Stimulated activated CD8-positive, alpha-beta memory T cell treated with anti-CD3 and anti-CD28 coated beads, Interleukin-4, amount 100 ng/mL, for 1 hour (primary cell): ENCODE measurements around the gene ABO.
"Not testable (repeated sequence)": the region's sequence is repeated elsewhere in the genome, so short reads cannot be mapped to it uniquely, and the experiment has no call there.

ENCODE experiments used
- DNase-seq, 2 donors: peaks; one replicate each; pipeline ENCODE4 v3.0.0-alpha.2; 2020; ENCODE audit warnings: low read depth in 2 of 2, low spot score in 1 of 2

Gene ABO

DNA sequence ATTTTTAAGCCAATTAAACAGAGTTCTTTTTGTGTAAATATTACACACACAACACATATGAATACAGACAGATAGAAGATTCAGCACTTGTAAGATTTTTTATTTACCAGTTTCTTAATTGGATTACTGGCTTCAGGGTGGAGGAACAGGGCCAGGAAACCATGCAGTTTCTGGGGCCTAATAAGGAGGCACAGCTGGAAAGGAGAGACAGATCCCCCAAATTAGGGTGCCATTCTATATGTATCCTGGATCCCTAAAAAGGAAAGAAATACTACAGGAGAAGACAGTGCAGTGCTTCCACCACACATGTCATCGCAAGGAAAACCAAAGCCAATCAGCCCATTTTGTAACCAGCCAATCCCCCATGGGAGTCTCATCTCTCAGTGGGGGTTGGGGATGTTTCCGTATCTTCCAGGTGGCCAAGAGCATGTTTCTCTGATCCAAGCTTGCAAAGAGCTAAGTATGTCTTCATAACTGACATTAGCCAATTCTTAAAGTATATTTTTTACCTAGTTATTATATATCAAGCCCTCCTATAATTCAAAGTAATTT, 15.8 kb upstream of the ABO start:
- no peak for DNase-seq

DNA sequence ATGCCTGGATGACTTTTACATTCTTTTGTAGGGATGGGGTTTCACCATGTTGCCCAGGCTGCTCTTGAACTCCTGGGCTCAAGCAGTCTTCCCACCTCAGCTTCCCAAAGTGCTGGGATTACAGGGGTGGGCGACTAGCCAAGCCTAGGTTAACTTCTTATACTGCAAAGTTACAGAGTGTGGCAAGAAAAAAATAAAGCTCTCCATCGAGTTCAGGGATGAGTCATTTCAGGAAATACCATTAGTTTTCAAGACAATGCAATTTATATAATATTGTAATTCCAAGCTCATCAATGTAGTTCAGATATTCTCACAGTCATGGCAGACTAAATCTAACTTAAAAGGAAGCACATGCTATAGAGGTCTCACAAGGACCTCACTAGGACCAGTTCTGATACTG, 11.5 kb upstream of the ABO start:
- DNase-seq: no peak

DNA sequence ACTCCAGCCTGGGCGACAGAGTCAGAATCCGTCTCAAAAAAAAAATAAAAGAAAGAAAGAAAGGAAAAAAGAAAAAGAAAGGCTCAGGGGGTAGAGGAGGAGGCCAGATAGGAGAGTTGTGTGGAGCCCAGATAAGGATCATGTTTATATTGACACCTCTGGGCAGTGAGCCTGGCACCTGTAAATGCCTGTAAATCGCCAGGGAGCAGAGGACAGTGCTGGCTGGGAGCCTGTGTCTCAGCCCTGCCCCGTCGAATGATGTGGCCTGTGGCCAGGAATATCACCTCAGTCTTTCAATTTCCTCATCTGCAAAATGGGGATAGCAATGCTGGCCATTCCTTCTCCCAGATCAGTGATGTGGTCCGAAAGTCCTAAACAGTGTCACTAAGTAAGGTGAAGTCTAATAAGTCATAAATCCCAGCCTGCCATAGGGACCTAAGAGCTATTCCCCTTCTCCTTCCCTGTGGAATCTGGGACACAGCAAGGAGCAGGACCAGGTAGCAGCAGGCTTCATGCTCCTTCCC, 10.3 kb upstream of the ABO start:
- no peak for DNase-seq

DNA sequence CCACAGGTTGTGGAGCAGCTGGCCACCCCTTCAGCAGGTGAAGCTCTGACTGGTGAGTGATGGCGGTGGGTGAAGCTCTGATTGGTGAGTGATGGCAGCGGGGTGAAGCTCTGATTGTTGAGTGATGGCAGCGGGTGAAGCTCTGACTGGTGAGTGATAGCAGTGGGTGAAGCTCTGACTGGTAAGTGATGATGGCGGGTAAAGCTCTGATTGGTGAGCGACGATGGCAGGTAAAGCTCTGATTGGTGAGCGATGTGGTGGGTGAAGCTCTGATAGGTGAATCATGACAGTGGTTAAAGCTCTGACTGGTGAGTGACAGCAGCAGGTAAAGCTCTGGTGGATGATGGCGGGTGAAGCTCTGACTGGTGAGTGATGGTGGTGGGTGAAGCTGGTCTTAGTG, 9.4 kb upstream of the ABO start:
- DNase-seq: no peak

DNA sequence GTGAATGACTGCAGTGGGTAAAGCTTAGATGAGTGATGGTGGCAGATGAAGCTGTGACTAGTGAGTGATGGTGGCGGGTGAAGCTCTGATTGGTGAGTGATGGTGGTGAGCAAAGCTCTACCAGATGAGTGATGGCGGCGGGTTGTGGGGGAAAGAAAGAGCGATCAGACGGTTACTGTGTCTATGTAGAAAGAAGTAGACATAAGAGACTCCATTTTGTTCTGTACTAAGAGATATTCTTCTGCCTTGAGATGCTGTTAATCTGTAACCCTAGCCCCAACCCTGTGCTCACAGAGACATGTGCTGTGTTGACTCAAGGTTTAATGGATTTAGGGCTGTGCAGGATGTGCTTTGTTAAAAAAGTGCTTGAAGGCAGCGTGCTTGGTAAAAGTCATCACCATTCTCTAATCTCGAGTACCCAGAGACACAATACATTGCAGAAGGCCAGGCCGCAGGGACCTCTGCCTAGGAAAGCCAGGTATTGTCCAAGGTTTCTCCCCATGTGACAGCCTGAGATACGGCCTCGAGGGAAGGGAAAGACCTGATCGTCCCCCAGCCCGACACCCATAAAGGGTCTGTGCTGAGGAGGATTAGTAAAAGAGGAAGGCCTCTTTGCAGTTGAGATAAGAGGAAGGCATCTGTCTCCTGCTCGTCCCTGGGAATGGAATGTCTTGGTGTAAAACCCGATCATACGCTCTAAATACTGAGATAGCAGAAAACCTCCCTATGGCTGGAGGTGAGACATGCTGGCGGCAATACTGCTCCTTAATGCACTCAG, 8.4 kb upstream of the ABO start:
- not testable (repeated sequence) for DNase-seq

DNA sequence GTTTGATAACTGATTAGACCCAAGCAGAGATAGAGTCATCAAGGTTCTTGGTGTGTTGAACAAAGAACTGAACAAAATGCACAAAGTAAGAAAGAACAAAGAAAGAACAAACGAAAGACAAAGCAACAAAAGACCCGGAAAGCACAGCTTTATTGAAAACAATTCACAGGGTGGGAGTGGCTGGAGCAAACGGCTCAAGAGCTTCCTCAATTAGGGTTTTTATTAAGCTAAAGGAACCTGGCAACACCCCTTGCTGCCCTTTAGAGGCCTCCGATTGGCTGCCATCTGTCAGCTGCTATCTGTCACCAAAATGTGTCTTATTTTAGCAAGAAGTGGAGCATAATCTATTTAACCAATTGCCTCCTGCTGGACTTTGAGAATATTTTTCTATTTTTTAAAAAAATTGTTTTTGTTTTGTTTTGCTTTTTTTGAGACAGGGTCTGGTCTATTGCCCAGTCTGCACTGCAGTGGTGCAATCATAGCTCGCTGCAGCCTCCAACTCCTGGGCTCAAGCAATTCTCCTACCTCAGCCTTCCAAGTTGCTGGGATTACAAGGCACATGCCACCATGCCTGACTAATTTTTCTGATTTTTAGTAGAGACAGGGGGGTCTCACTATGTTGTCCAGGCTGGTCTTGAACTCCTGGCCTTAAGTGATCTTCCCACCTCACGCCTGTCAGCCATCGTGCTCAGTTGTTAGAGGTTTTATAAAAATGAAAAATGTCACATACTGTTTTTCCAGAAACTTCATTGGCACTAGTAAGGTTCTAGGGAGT, 7.7 kb upstream of the ABO start:
- DNase-seq: no peak

DNA sequence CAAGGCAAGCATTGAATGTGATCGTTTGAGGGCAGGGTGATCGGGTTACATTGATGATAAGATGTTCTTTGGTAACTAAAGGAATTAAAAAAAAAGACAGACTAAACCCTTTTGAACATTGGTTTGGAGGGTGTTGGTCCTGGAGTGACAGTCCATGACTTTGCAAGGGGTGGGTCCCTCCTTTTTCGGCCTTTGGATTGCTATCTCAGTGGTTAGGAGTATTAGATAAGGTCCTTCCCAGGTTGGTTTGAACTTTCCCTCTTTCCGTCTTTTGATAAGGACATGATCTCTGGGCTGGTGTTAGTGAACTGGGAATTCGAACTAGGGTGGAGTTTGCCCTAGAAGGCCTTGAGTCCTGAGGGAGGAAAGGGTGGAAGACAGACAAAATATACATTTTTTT, 5.4 kb upstream of the ABO start:
- DNase-seq: no peak

DNA sequence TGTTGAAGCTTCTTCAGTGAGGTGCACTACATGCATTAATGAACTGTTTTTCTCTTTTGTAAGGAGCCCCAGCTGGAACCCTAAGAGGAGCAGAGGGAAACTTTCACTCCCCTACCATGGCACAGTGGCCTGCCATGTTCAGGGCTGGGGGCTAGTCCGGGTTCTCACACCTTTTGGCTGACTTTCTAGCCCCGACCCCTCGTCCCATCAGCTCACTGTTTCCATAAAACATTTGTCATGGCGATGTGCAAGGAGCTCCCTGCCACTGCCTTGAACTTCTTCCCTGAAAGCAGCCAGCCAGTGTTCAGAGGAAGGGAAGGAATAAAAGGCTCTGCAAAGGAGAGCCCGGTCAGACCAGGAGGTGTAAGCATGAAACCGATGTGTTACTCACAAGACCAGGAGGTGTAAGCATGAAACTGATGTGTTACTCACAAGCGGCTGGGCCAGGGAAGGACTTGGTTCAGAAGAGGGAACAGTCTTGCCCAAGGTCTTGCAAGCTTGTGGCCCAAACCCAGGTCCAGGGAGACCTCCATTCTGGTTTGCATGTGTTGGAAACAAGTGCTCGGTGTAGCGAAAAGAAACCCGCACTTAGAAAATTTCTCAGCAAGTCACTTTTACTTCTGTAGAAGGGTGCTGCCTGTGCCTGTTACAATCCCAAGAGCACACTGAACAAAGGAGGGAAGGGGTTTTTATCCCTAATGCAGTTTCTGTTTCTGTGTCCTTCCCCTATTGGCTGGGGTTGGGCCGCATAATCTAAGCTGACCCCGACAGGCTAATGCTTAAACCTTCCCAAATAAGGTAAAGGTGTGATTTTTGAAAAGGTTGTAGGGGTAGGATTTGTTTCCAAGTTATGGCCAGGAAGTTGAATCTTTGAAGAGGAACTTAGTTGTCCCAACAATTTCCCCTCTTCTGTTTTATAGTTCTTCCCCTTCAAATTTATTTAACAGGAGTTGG, 3.4 kb upstream of the ABO start:
- DNase-seq: no peak

DNA sequence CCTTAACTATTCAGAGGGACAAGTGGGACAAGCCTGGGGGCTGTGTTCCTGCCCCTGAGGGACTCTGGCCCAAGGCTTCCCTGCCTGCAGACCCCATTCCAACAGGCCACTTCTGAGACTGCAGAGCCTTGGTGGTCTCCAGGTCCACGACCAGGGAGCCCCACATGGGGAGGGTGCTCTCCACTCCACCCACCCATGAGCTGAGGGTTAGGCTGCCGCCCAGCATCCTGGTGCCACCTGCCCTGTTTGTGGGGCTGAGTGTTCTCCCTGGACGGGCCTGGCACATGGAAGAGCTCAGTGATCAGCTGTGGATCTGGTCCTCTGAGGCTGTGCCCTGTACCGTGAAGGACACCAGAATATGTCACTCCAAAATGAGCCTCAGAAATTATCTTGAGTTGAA, 2.5 kb upstream of the ABO start:
- DNase-seq: no peak

DNA sequence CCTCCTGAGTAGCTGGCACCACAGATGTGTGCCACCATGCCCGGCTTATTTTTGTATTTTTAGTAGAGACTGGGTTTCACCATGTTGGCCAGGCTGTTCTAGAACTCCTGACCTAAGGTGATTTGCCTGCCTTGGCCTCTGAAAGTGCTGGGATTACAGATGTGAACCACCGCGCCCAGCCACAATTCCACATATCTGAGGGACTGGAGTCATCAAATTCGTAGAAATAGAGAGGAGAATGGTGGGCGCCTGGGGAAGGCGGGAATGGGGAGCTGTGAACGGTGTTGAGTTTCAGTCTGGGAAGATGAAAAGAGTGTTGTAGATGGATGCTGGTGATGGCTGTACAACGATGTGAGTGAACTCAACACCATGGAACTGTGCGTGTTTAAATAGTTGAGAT, 1.9 kb upstream of the ABO start:
- no peak for DNase-seq

DNA sequence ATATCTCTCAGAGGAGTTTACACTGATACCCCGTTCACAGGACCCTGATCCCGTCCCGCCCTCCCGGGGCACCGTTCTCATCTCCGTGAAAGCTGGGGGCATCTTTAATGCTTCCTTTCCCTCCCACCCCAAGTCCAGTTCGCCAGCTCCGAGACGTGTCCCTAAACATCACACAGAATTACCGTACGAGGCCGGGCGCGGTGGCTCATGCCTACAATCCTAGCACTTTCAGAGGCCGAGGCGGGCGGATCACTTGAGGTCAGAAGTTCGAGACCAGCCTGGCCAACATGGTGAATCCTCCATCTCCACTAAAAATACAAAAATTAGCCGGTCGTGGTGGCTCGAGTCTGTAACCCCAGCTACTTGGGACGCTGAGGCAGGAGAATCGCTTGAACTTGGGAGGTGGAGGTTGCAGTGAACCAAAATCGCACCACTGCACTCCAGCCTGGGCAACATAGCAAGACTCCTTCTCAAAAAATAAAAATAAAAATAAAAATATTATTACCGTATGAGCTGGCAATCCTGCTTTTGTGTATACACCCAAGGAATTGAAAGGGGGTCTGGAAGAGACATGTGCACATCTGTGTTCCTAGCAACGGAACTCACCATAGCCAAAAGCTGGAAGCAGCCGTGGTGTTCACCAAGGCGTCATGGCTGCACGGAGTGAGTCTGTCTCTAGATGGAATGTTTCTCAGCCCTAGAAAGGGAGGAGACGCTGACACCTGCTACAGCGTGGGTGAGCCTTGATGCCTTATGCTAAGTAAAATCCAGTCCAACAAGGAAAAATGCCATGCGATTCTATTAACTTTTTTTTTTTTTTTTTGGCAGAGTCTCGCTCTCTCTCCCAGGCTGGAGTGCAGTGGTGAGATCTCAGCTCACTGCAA, 1.2 kb upstream of the ABO start:
- no peak for DNase-seq

DNA sequence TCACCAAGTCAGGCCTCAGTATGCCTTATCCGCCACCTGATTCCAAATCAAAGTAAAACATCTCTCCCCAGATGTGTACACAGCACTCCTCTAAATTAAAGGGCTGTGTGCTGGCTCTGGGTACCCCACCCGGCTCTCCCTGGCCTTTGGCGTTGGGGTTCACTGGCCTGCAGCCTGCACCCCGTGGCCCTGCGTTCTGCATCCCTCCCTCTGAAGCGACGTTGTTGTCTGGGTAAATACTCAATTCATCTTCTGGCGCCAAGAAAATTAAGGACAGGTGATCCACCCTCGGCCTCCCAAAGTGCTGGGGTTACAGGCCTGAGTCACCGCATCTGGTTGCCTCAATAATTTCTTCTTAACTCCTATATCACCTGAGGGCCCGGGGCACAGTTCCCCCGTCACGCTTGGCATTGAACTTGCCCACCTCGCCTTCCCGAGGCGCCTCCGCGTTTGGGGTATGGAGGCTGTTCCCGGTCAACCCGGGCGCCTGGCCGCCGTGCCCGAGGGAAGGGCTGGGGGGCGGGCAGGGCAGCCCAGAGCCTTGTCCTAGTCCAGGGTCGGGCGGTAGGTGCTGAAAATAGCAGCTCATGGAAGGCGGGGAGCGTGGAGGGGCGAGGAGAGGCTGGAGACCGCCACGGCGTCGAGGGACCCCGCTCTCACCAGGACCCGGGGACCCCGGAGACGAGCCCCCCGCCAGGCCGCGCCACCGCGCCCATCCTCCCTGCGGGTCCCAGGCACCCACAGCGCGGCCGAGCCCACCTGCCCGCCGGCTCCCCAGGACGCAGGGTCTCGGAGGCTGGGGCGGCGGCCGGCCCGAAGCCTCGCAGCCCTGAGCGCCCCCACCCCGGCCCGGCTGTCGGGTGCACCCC, 531 bp downstream of the ABO start:
- DNase-seq: no peak

DNA sequence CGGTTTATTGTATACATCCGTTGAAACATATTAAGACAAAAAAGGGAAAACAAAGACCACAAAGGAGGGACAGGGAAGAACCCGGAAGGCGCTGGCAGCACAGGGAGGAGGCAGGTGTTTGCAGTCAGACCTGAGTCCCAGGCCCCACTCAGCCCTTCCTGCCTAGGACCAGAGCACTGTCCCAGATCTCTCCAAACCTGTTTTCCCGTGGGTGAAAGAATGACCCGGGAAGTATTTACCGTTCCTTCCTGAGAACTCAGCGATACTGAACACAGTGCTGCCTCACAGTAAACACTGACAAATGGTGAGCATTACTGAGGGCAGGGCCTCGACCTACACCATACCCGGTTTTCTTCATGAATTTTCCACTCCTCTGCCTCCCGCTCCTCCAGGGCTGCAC, 1.2 kb downstream of the ABO start:
- DNase-seq: no peak

DNA sequence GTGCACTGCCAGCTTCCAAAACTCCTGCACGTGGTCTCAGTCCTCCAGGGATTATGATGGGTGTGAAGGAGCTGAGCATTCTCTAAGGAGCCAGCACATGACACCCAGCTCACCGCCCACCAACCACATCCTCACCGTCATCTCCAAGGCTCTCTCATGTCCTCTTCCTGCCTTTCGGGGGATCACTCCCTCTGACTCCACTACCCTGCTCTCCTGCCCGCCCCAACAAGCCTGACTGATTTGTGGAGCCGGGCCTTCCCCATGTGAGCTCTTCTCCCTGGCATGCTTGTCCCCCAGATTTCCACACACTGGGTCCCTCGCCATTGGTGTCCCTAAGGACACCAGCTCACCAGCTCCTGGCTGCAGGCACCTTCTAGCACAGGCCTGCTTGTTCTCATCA, 1.9 kb downstream of the ABO start:
- no peak for DNase-seq

DNA sequence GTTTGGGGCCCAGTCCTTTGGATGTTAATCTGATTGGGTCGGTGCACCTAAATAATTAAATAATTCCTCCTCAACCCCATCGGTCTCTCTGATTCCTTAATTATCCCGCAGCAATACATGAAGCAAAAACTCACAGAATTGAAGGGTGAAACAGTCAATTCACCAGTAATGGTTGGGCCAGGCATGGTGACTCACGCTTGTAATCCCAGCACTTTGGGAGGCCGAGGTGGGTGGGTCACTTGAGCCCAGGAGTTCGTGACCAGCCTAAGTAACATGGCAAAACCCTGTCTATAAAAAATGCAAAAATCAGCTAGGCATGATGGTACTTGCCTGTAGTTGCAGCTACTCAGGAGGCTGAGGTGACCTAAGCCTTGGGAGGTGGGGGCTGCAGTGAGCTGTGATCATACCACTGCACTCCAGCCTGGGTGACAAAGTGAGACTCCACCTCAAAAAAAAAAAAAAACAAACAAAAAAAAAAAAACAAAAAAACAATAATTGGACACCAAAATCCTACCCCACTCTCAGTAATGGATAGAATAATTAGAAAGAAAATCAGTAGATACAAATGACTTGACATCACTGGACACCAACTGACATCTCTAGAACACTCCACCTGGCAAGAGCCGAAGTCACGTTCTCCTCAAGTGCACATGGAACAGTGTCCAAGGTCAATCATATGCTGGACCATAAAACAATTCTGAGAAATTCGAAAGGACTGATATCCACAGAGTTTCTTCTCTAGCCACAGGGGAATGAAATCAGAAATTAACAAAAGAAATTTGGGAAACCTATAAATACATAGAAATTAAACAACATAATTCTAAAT, 5.3 kb downstream of the ABO start:
- no peak for DNase-seq

DNA sequence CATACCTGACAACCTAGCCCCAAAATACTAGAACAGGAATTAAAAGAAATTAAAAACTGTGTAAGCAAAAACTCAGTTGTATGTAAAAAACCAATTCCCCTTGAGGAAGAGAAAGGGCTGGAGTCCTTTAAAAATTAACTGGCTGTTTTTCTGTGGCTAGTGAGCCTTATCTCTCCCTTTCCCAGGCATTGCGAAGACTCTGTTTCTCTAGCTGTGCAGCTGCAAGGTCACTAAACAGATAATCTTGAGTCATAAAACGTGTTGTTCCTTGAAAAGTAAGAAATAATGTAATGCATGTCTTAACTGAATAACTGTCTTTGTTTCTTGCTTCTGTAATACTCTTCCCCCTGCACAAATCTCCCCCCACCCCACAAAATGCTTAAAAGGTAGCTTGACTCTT, 5.9 kb downstream of the ABO start:
- DNase-seq: not testable (repeated sequence)

DNA sequence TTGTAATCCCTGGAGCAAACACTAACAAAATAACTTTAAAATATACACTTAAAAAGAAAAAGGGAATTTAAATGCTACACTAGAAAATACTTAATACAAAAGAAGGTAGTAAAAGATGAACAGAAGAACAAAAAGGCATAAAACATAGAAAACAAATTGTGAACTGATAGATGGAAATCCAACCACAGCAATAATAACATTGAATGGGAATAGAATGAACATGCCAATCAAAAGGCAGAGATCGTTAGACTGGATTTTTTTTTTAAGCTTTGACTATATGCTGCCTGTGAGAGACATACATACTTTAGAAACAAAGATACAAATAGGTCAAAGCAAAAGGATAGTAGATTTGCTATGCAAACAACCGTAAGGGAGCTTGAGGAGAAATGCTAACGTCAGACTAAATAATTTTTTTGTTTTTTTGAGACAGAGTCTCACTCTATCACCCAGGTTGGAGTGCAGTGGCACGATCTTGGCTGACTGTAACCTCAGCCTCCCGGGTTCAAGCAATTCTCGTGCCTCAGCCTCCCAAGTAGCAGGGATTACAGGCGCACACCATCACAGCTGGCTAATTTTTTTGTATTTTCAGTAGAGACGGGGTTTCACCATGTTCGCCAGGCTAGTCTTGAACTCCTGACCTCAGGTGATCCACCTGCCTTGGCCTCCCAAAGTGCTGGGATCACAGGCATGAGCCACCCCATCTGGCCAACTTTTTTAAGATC, 6.5 kb downstream of the ABO start:
- no peak for DNase-seq
